HepG2 (cell line): ENCODE data around the gene NMRAL1. TPM values are rescaled to one million over a fixed set of nuclear protein-coding genes. Genes with fewer than 3 reads are reported as not detected.

Source experiments
- ATAC-seq: fragments of 200-7000 bp; cut with Tn5 transposase; 3 replicates; pipeline ENCODE4 v1.9.1; 2020; ENCODE audit warnings: mild to moderate bottlenecking, moderate library complexity
- BruUV-seq: library from RNA; stranded (reverse); fragments of 400-500 nt; replicated peaks from 2 replicates; lab custom pipeline; 2021; lab: Mats Ljungman, UMichigan
- CTCF ChIA-PET: fragments of 300-600 bp; formaldehyde crosslinking; extraction: SDS; loops from one replicate; lab custom pipeline; 2021; ENCODE audit warnings: low total read pairs, inconsistent platforms, low intra/inter-chr PET ratio; lab: Yijun Ruan, JAX
- POLR2A ChIA-PET: fragments of 350-600 bp; sonication (Branson Sonifier 250); formaldehyde crosslinking; loops from one replicate; lab custom pipeline; 2020; ENCODE audit warnings: antibody characterized with exemption, inconsistent platforms; lab: Yijun Ruan, JAX
- DNase-seq: peaks from one replicate; pipeline ENCODE4 v3.0.0-alpha.2; 2015; ENCODE audit warnings: low spot score
- FAIRE-seq: peaks from 3 replicates; lab custom pipeline; 2011; peaks lifted over from hg19 to GRCh38; lab: Jason Lieb, UNC
- H2AFZ ChIP-seq: one replicate; pipeline ENCODE4 v1.6.1; 2011; ENCODE audit warnings: low read length, inconsistent platforms
- H3K27ac ChIP-seq: fragments of 300-600 bp; 3 replicates; pipeline ENCODE4 v1.8.0; 2011; ENCODE audit warnings: mixed run types, mild to moderate bottlenecking, mixed read lengths, low read length, inconsistent platforms; ENCODE audit not compliant: insufficient read depth; ENCODE audit errors: extremely low read length
- H3K27me3 ChIP-seq, 2 experiments: fragments of 200-600 bp in 1 of 2; 2 replicates in 1 of 2; 3 replicates in 1 of 2; pipeline versions ENCODE4 v1.6.0 to v1.8.0; 2011; ENCODE audit warnings: low read length in 2 of 2, mild to moderate bottlenecking in 2 of 2, moderate library complexity in 2 of 2, inconsistent platforms in 1 of 2; ENCODE audit not compliant: insufficient read depth in 2 of 2, control insufficient read depth in 1 of 2
- H3K36me3 ChIP-seq, 2 experiments: fragments of 200-600 bp in 1 of 2; replicated peaks in 1 of 2; 2 replicates in 1 of 2; 3 replicates in 1 of 2; pipeline versions ENCODE4 v1.5.1 to v1.8.0; 2011; ENCODE audit warnings: low read length in 2 of 2, inconsistent platforms in 1 of 2; ENCODE audit not compliant: insufficient read depth in 2 of 2, control insufficient read depth in 1 of 2
- H3K4me1 ChIP-seq: 2 replicates; pipeline ENCODE4 v1.5.1; 2012; ENCODE audit warnings: low read length, inconsistent platforms; ENCODE audit not compliant: insufficient read depth
- H3K4me2 ChIP-seq: 2 replicates; pipeline ENCODE4 v1.6.0; 2011; ENCODE audit warnings: low read depth, low read length, inconsistent platforms
- H3K4me3 ChIP-seq, 3 experiments: fragments of 200-600 bp in 1 of 3; sonication (generic), shearing (Covaris generic) in 1 of 3; replicated peaks in 1 of 3; 2 replicates each; pipeline ENCODE4 v1.5.1; 2011 to 2016; ENCODE audit warnings: low read length in 3 of 3, inconsistent platforms in 2 of 3, low read depth in 2 of 3, mild to moderate bottlenecking in 2 of 3, control low read depth in 1 of 3, mixed read lengths in 1 of 3; ENCODE audit not compliant: insufficient read depth in 1 of 3
- H3K79me2 ChIP-seq: one replicate; pipeline ENCODE4 v1.6.1; 2011; ENCODE audit warnings: low read length, inconsistent platforms; ENCODE audit not compliant: insufficient read depth
- H3K9ac ChIP-seq: 2 replicates; pipeline ENCODE4 v1.6.0; 2011; ENCODE audit warnings: mild to moderate bottlenecking, low read depth, low read length, inconsistent platforms; ENCODE audit not compliant: insufficient read depth
- H3K9me3 ChIP-seq: 2 replicates; pipeline ENCODE4 v1.5.1; 2012; ENCODE audit warnings: mild to moderate bottlenecking, low read length
- H4K20me1 ChIP-seq: 2 replicates; pipeline ENCODE4 v1.6.0; 2011; ENCODE audit warnings: inconsistent platforms, mild to moderate bottlenecking, low read length, moderate library complexity; ENCODE audit not compliant: insufficient read depth
- BHLHE40 ChIP-seq: IDR thresholded peaks from 2 replicates; pipeline ENCODE4 v1.6.1; 2011; ENCODE audit warnings: low read length, improper control_type of control experiment
- CENPX ChIP-seq: sonication (generic); formaldehyde crosslinking; IDR thresholded peaks from 2 replicates; pipeline ENCODE4 v1.9.0; 2021; ENCODE audit warnings: mild to moderate bottlenecking, missing genetic modification reagents, moderate library complexity
- FLYWCH1 ChIP-seq: sonication (generic); formaldehyde crosslinking; IDR thresholded peaks from 2 replicates; pipeline ENCODE4 v1.8.1; 2023; ENCODE audit warnings: mild to moderate bottlenecking, missing genetic modification reagents
- GFI1 ChIP-seq: sonication (generic); formaldehyde crosslinking; IDR thresholded peaks from 2 replicates; pipeline ENCODE4 v1.5.0; 2020; ENCODE audit warnings: missing genetic modification reagents, mild to moderate bottlenecking, borderline replicate concordance
- GTF3A ChIP-seq: sonication (generic); formaldehyde crosslinking; conservative IDR thresholded peaks from 2 replicates; pipeline ENCODE4 v1.4.0; 2020; ENCODE audit warnings: mild to moderate bottlenecking, missing genetic modification reagents
- MAFK ChIP-seq, 2 experiments: IDR thresholded peaks in 1 of 2; conservative IDR thresholded peaks in 1 of 2; 2 replicates each; pipeline ENCODE4 v1.6.1; 2011; ENCODE audit warnings: improper control_type of control experiment in 2 of 2, low read length in 2 of 2
- MLX ChIP-seq: IDR thresholded peaks from 2 replicates; pipeline ENCODE4 v1.6.1; 2016
- NR2F6 ChIP-seq, 2 experiments: IDR thresholded peaks; 2 replicates each; pipeline ENCODE4 v1.6.1; 2016; ENCODE audit warnings: antibody characterized with exemption in 1 of 2, mild to moderate bottlenecking in 1 of 2
- PHB2 ChIP-seq: fragments of 450-650 bp; IDR thresholded peaks from 2 replicates; pipeline ENCODE4 v1.6.1; 2018; ENCODE audit not compliant: partially characterized antibody
- RFX3 ChIP-seq: IDR thresholded peaks from 2 replicates; pipeline ENCODE4 v1.6.1; 2016; ENCODE audit warnings: missing biosample characterization, missing genetic modification reagents
- SAP130 ChIP-seq: IDR thresholded peaks from 2 replicates; pipeline ENCODE4 v1.6.1; 2016; ENCODE audit warnings: low read depth
- SRSF9 ChIP-seq: fragments of 200-400 bp; formaldehyde crosslinking; IDR thresholded peaks from 2 replicates; pipeline ENCODE4 v1.6.1; 2018; ENCODE audit warnings: borderline replicate concordance, mild to moderate bottlenecking, low read depth, low read length; ENCODE audit not compliant: insufficient read depth, poor library complexity, severe bottlenecking
- TCF12 ChIP-seq, 2 experiments: fragments of 450-650 bp in 1 of 2; sonication (generic) in 1 of 2; formaldehyde crosslinking in 1 of 2; IDR thresholded peaks; 2 replicates each; pipeline versions ENCODE4 v1.6.1 to v1.8.0; 2017 to 2022; ENCODE audit warnings: antibody characterized with exemption in 1 of 2, mild to moderate bottlenecking in 1 of 2, missing genetic modification reagents in 1 of 2, moderate library complexity in 1 of 2
- TRIM24 ChIP-seq: sonication (generic); formaldehyde crosslinking; IDR thresholded peaks from 2 replicates; pipeline ENCODE4 v1.8.0; 2022; ENCODE audit warnings: mild to moderate bottlenecking, missing genetic modification reagents
- ZFP41 ChIP-seq: sonication (generic); formaldehyde crosslinking; IDR thresholded peaks from 2 replicates; pipeline ENCODE4 v1.4.0; 2020; ENCODE audit warnings: mild to moderate bottlenecking, missing genetic modification reagents, borderline replicate concordance
- WGBS: methylation state at CpG from one replicate; pipeline ENCODE4 v1.1.6; 2017; ENCODE audit warnings: low lambda C conversion rate; 5-methylcytosine and 5-hydroxymethylcytosine counted together
- in situ Hi-C: cut with HindIII; loops from 2 replicates; pipeline ENCODE4 v1.10.0; 2017; ENCODE audit warnings: low pct_unique_long_range_greater_than_20kb; ENCODE audit not compliant: extremely low pct_ligation_motif_present
- intact Hi-C: fragments of 100-400 bp; cut with micrococcal nuclease; formaldehyde crosslinking; loops from one replicate; pipeline ENCODE4 v1.10.0; 2022; ENCODE audit not compliant: unreplicated experiment
- polyA plus RNA-seq, 8 experiments: library from polyadenylated mRNA; depleted of rRNA in 3 of 8; stranded (reverse) in 7 of 8; unstranded in 1 of 8; fragments of >200 nt; fragmentation: Illumina TruSeq in 4 of 8; extraction: Trizol in 4 of 8; gene quantifications; 2 replicates each; pipeline versions ENCODE4 v1.2.1 to v1.2.3, GENCODE V29; 2011 to 2016; ENCODE audit warnings: low read depth in 4 of 8, missing spikeins in 1 of 8, mixed read lengths in 1 of 8; ENCODE audit not compliant: insufficient read depth in 1 of 8
- total RNA-seq, 5 experiments: library from RNA; depleted of rRNA; stranded (reverse); fragments of >200 nt; fragmentation: Illumina TruSeq; extraction: Trizol; gene quantifications; 2 replicates each; pipeline ENCODE4 v1.2.3, GENCODE V29; 2016; ENCODE audit warnings: low read depth in 1 of 5

The NMRAL1 gene
- total and polyA plus RNA-seq, 2 of the 13 experiments (the other 11 are each of a cell fraction or from before 2014, with no cell fraction given), result 30.8 to 33.1 TPM

GRCh38 chr16:4508806-4509205, 34.4 kb upstream of the NMRAL1 start:
- H3K4me2 ChIP-seq, result no peak overlapping the region
- FAIRE-seq, result no peak
- H3K9me3 ChIP-seq, result no peaks in the 10 kb centered on the region
- H3K4me3 ChIP-seq, result no peak overlapping the region
- intact Hi-C loops (no loop called here), in situ Hi-C loops (loop anchor here (25.0 kb wide), 1 partner anchor 453 kb away; the partner anchor contains the start of gene SEC14L5)
- peaks cover 29 to 65% of the 10 kb centered on the region in 2 experiments for H3K36me3 ChIP-seq
- no peaks in the 10 kb centered on the region for H3K4me1 ChIP-seq
- H3K27ac ChIP-seq, result no peak overlapping the region
- POLR2A ChIA-PET, result interaction anchor here (1.2 to 2.0 kb wide), 2 partner anchors 10 to 30 kb away, joined by 3 to 6 read pairs; partner anchors contain the start of gene CDIP1
- TF ChIP-seq PHB2 (no peak), TCF12 (IDR thresholded peaks at IDR 0.05) (no peak), TCF12 (CRISPR knock-in tag; IDR thresholded peaks at IDR 0.05) (no peak), FLYWCH1 (no peak), MLX (CRISPR knock-in tag) (no peak), TRIM24 (CRISPR knock-in tag) (no peak), SAP130 (no peak), ZFP41 (CRISPR knock-in tag) (no peak), SRSF9 (no peak), BHLHE40 (no peak), GTF3A (CRISPR knock-in tag) (no peak), NR2F6 (IDR thresholded peaks at IDR 0.05) (no peak), NR2F6 (CRISPR knock-in tag; IDR thresholded peaks at IDR 0.05) (no peak), GFI1 (CRISPR knock-in tag) (no peak), RFX3 (CRISPR knock-in tag) (no peak), CENPX (CRISPR knock-in tag) (no peak), MAFK (conservative IDR thresholded peaks at IDR 0.05 in 1 of 2, IDR thresholded peaks at IDR 0.05 in 1 of 2; ENCODE audit: low read length in 2 of 2) (no peak)
- CTCF ChIA-PET, result no interaction called here
- no peak overlapping the region for H3K9ac ChIP-seq
- peaks cover 17% of the 10 kb centered on the region for H4K20me1 ChIP-seq
- H2AFZ ChIP-seq, result no peak overlapping the region
- no peak for ATAC-seq
- H3K79me2 ChIP-seq, result peaks cover 7% of the 10 kb centered on the region
- 96% methylated on average over 3 of the region's 3 CpGs for WGBS
- no peaks in the 10 kb centered on the region for H3K27me3 ChIP-seq
- no peak for DNase-seq
- no TSS peak for BruUV-seq
